Globus pallidus (tissue), 1 donor: Measurements from ENCODE around the gene MYLK4.
"Not testable (repeated sequence)": the region's sequence is repeated elsewhere in the genome, so short reads cannot be mapped to it uniquely, and the experiment has no call there.

Experiments
- DNase-seq: peaks from one replicate; pipeline ENCODE4 v3.0.0-alpha.2; 2015; ENCODE audit warnings: low spot score

MYLK4 gene

GRCh38 chr6:2777249-2777648 is 26.5 kb upstream of the MYLK4 start:
- DNase-seq, result no peak

- DNase-seq, result no peak
Measured at GRCh38 chr6:2775003-2775402, 24.3 kb upstream of the MYLK4 start.

- DNase-seq, result no peak
Measured at GRCh38 chr6:2773449-2773848, 22.7 kb upstream of the MYLK4 start.

- DNase-seq, result no peak
Measured at GRCh38 chr6:2772840-2773239, 22.1 kb upstream of the MYLK4 start.

- DNase-seq, result no peak
Measured at GRCh38 chr6:2771079-2771478, 20.4 kb upstream of the MYLK4 start.

- DNase-seq, result no peak
Measured at GRCh38 chr6:2770171-2770570, 19.4 kb upstream of the MYLK4 start.

- DNase-seq, result no peak
Measured at GRCh38 chr6:2768696-2769095, 18.0 kb upstream of the MYLK4 start.

GRCh38 chr6:2767657-2768524 is 17.2 kb upstream of the MYLK4 start:
- no peak for DNase-seq

- DNase-seq, result no peak
Measured at GRCh38 chr6:2766767-2767656, 16.3 kb upstream of the MYLK4 start.

GRCh38 chr6:2765896-2766766 is 15.4 kb upstream of the MYLK4 start:
- no peak for DNase-seq

GRCh38 chr6:2765166-2765895 is 14.6 kb upstream of the MYLK4 start, which contains the start of gene WRNIP1:
TSS of gene WRNIP1 (plus strand) at chr6:2765393. CDS start at chr6:2765623, 230 bp downstream.
- DNase-seq, result peak; percentile 99

- peak; percentile 80 for DNase-seq
Measured at GRCh38 chr6:2764610-2765165, 14.0 kb upstream of the MYLK4 start.

- no peak for DNase-seq
Measured at GRCh38 chr6:2763876-2764540, 13.3 kb upstream of the MYLK4 start.

GRCh38 chr6:2763345-2763841 is 12.7 kb upstream of the MYLK4 start:
- DNase-seq, result no peak

- not testable (repeated sequence) for DNase-seq
Measured at GRCh38 chr6:2762868-2763267, 12.1 kb upstream of the MYLK4 start.

- DNase-seq, result no peak
Measured at GRCh38 chr6:2760882-2761842, 10.4 kb upstream of the MYLK4 start.

- no peak for DNase-seq
Measured at GRCh38 chr6:2758980-2759379, 8.3 kb upstream of the MYLK4 start.

GRCh38 chr6:2756687-2757224 is 6.0 kb upstream of the MYLK4 start:
- no peak for DNase-seq

- no peak for DNase-seq
Measured at GRCh38 chr6:2756241-2756640, 5.5 kb upstream of the MYLK4 start.
